NCI-H1417 (cell line): ENCODE results near the gene ADAP1.

Source experiments
- DNase-seq, 3 experiments: peaks; one replicate each; lab custom pipeline; 2025; lab: John Stamatoyannopoulos, UW

The ADAP1 gene

DNA sequence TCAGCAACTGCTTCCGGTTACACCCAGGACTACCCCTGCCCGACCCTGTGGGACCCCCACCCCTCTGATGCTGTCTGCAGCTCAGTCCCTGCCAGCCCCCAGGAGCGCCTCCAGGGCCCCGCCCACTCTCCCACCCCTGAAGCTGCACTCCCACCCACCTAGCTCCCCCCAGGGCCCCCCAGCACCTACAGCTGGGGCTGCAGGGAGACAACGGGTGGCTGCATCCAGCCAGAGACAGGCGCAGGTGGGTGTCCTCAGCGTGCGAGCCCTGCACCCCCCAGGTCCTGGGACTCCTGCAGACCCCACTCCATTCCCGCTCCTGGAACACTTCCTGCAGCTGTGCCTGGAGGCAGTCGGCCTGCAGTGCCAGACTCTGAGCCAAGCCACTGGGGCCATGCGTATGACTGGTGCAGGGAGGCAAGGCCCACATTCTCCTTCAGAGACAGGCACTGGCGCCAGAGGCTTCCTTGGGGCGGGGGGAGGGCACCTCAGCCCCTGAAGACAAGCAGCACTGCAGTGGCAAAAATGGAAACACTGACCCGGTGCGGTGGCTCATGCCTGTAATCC, 34.6 kb upstream of the ADAP1 start:
- DNase-seq: no peak

GRCh38 chr7:988426-988911, 34.0 kb upstream of the ADAP1 start:
- no peak for DNase-seq

- DNase-seq: no peak
Measured at GRCh38 chr7:987909-988308, 33.4 kb upstream of the ADAP1 start.

GRCh38 chr7:986766-987751, 32.6 kb upstream of the ADAP1 start:
- DNase-seq: no peak

GRCh38 chr7:985915-986741, 31.6 kb upstream of the ADAP1 start:
- peak in 1 of 3 experiments; percentile 25 for DNase-seq

DNA sequence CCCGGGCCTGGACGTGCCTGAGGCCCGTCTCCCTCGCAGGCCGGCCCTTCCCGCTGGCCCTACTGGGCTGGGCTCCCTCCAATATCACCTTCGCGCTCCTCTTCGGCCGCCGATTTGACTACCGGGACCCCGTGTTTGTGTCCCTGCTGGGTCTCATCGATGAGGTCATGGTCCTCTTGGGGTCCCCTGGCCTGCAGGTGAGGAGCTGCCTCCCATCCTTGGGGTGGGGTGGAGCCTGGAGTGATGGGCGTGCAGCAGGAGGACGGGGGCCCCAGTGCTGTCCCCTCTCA, 30.6 kb upstream of the ADAP1 start:
- no peak for DNase-seq

GRCh38 chr7:984361-985126, 30.1 kb upstream of the ADAP1 start:
- DNase-seq: no peak

GRCh38 chr7:983616-984071, 29.2 kb upstream of the ADAP1 start:
- DNase-seq: no peak

GRCh38 chr7:983004-983615, 28.6 kb upstream of the ADAP1 start, which contains the start of gene CYP2W1:
Gene CYP2W1, plus strand, starts transcription at chr7:983181. Its CDS starts 31 bp downstream, at chr7:983212.
- peak in 1 of 3 experiments; percentile 24 for DNase-seq

- DNase-seq: peak in 1 of 3 experiments; percentile 36
Measured at GRCh38 chr7:982511-983003, 28.1 kb upstream of the ADAP1 start.

- DNase-seq: peak in 1 of 3 experiments; percentile 61
Measured at GRCh38 chr7:981793-982510, 27.5 kb upstream of the ADAP1 start.

GRCh38 chr7:979886-980571, 25.5 kb upstream of the ADAP1 start:
- no peak for DNase-seq

GRCh38 chr7:979151-979550, 24.7 kb upstream of the ADAP1 start:
- DNase-seq: no peak

DNA sequence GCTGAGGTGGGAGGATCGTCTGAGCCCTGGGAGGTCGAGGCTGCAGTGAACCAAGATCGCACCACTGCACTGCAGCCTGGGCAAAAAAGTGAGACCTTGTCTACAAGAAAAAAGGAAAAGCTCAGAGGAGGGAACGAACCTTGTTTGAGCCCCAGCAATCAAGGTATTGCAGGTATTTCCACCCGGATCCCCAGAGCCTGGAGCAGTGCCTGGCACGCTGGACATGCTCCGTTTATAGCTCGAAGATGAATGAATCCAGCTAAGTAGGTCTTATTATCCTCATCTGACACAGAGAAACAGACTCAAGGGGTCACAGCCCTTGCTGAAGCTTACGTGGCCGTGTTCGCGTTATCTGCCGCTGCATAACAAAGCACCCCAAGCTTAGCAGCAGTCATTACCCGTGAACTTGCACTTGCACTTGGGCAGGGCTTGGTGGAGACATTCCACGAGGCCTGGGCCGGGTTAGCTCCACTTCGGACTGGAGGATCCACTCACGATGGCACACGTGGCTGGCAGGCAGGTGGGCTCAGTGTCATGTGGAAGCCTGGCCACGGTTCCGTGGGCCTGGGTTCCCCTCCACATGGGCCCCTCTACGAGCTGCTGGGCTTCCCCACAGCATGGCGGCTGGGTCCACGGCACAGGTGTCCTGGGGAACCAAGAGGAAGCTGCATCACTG, 24.1 kb upstream of the ADAP1 start:
- DNase-seq: no peak

DNA sequence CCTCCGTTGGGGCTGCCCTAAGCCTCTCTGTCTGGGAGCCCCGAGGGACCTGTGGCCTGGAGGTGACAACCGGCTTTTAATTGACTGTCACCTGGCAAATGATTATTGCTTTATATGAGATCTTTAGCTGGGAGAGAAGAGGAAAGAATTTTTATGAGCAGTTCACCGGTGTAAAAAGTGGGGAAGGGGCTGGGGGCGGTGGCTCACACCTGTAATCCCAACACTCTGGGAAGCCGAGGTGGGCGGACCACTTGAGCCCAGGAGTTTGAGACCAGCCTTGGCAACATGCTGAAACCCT, 23.5 kb upstream of the ADAP1 start:
- DNase-seq: no peak

GRCh38 chr7:977326-978048, 23.0 kb upstream of the ADAP1 start:
- DNase-seq: peak in 2 of 3 experiments; percentile 41 to 74

- no peak for DNase-seq
Measured at GRCh38 chr7:976901-977325, 22.4 kb upstream of the ADAP1 start.

DNA sequence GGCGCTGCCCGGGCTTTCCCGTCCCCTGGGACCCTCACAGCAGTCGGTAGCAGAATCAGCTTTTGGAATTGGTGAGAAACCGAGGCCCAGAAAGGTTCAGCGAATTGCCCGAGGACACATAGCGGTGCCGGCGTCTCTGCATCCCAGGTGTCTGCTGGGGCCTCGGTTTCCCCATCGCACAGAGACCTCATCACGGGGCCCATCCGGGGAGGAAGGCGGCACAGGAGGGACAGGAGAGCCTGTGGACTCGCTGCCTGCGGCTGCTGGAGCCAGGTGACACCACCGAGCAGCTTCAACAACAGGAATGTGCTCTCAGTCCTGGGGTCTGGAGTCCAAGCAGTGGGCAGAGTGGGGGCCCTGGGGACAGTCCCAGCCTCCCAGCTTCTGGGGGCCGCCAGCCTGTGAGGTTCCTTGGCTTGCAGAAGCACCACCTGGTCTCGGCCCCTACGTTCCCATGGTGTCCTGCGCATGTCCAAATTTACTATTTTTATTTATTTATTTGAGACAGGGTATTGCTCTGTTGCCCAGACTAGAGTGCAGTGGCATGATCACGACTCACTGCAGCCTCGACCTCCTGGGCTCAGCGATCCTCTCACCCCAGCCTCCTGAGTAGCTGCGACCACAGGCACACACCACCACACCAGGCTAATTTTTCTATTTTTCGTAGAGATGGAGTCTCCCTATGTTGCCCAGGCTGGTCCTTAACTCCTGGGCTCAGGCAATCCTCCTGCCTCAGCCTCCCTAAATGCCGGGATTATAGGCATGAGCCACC, 21.4 kb upstream of the ADAP1 start:
- DNase-seq: no peak
